GM18907 (cell line): Measurements from ENCODE around the gene LMNB1.

Source experiments
- ATAC-seq: cut with Tn5 transposase; IDR thresholded peaks from one replicate; pipeline ENCODE4 v1.9.1; 2021; ENCODE audit warnings: mild to moderate bottlenecking, moderate library complexity; ENCODE audit not compliant: unreplicated experiment

Gene LMNB1

GRCh38 chr5:126883564-126884245 is 106.8 kb downstream of the LMNB1 start:
- ATAC-seq, result no peak

GRCh38 chr5:126884269-126884819 is 107.4 kb downstream of the LMNB1 start:
- no peak for ATAC-seq
